Brain microvascular endothelial cell (primary cell): ENCODE results near the gene CRYBB1.

Source experiments
- DNase-seq: peaks from one replicate; pipeline ENCODE4 v3.0.0-alpha.2; 2020
- H3K27ac ChIP-seq: fragments of 250-450 bp; sonication (Bioruptor Pico); 2 replicates; pipeline ENCODE4 v1.5.1; 2020; ENCODE audit warnings: mild to moderate bottlenecking, moderate library complexity
- H3K27me3 ChIP-seq: fragments of 250-450 bp; sonication (Bioruptor Pico); replicated peaks from 2 replicates; pipeline ENCODE4 v1.5.1; 2020; ENCODE audit warnings: mild to moderate bottlenecking
- H3K36me3 ChIP-seq: fragments of 250-450 bp; sonication (Bioruptor Pico); replicated peaks from 2 replicates; pipeline ENCODE4 v1.5.1; 2020; ENCODE audit warnings: mild to moderate bottlenecking
- H3K4me3 ChIP-seq: 2 replicates; pipeline ENCODE4 v1.5.1; 2011; ENCODE audit warnings: low read depth, mild to moderate bottlenecking, control low read depth, low read length, moderate library complexity
- in situ Hi-C: cut with HindIII; loops from 2 replicates; pipeline ENCODE4 v1.10.0; 2017; ENCODE audit warnings: low sequenced_read_pairs, low pct_ligation_motif_present
- TF ChIP-seq, protein P1 (sequence below): IDR thresholded peaks from 2 replicates; pipeline ENCODE4 v1.5.1; 2011; ENCODE audit warnings: low read depth, mild to moderate bottlenecking, moderate library complexity, low read length, control low read depth, inconsistent platforms; ENCODE audit errors: missing control alignments

Gene CRYBB1

DNA sequence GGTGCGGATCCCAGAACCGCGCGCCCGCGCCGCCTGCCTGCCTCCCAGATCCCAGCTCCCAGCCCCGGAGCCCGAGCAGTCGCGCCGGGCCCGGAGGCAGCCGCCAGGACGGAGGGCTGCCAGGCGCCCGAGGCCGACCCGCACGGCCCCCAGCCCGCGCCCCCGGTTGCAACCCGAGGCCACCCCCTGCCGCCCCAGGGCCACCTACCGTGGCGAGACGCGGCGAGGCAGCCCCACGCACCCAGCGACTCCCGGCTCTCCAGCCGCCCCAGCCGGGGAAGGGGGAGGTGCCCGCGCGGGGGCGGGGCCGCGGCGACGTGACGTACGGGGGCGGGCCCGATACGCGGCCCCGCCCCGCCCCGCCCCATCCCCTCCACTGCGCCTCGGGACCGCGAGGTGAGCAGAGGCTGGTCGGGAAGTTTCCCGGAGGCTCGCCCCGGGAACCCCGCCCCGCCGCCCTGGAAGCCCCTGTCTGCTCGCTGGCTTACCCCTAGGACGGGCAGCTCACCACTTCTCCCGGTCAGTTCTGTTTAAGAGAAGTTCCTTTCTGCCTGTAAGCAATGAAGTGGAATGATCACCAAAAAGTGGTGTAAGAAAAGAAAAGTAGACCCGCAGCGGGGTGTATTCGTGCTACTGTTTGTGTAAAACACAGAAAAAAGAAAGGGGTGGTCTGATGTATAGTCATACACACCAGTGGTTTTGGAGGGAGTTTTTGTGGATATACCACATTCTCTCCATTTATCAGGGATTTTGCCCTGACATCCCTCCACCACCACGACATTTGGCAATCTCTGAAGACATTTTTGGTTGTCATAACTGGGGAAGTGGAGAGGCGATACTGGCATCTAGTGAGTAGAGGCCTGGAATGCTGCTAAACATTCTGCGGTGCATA lies 27.7 kb downstream of the CRYBB1 start, which contains the start of gene TPST2:
TPST2 (minus strand) TSS at position 288 of the 892 bp plus-strand sequence. CDS start 48,502 bp downstream, outside the sequence.
- TF ChIP-seq, protein P1, sequence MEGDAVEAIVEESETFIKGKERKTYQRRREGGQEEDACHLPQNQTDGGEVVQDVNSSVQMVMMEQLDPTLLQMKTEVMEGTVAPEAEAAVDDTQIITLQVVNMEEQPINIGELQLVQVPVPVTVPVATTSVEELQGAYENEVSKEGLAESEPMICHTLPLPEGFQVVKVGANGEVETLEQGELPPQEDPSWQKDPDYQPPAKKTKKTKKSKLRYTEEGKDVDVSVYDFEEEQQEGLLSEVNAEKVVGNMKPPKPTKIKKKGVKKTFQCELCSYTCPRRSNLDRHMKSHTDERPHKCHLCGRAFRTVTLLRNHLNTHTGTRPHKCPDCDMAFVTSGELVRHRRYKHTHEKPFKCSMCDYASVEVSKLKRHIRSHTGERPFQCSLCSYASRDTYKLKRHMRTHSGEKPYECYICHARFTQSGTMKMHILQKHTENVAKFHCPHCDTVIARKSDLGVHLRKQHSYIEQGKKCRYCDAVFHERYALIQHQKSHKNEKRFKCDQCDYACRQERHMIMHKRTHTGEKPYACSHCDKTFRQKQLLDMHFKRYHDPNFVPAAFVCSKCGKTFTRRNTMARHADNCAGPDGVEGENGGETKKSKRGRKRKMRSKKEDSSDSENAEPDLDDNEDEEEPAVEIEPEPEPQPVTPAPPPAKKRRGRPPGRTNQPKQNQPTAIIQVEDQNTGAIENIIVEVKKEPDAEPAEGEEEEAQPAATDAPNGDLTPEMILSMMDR = no peak
- no peaks in the 10 kb centered on the region for H3K36me3 ChIP-seq
- in situ Hi-C loops = no loop called here
- peak within 1 kb of the TSS; percentile 62 for H3K4me3 ChIP-seq
- no peaks in the 10 kb centered on the region for H3K27me3 ChIP-seq
- peak within 1 kb of the TSS; percentile 71 for H3K27ac ChIP-seq
- peak; percentile 38 for DNase-seq

- in situ Hi-C loops = no loop called here
- H3K27ac ChIP-seq = peak overlapping the region; percentile 71
- no peak for DNase-seq
- no peaks in the 10 kb centered on the region for H3K36me3 ChIP-seq
- no peaks in the 10 kb centered on the region for H3K27me3 ChIP-seq
- H3K4me3 ChIP-seq = peak overlapping the region; percentile 62
- TF ChIP-seq, protein P1 = no peak
These were observed 28.4 kb downstream of the CRYBB1 start for GRCh38 chr22:26589367-26589844.

DNA sequence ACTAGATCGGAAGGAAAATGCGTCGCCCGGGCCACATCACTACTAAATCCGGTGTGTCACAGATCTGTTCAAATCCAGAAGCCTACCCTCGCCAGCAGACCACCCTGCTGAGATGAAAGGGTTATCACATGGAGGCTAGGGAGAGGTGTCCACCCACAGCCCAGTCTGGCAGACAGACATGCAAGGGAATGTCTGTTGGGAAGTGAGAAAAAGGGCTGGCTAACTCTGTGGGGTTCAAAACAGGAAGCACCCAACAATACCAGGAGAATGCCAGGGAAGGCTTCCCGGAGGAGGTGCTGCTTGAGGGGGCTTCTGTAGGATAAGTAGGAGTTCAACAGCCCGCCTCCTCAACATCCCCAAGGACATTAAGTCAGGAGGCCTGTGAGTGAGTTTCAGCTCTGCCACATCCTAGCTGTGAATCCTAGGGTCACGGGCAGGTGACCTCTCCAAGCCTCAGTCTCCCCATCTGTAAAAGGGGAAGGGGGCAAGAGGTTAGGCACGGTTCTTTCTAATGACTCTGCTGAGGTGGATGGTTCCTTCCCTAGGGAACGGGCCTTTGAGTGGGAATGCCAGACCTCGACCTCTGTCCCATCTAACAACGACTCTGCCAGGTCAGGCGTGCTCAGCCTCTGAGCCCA lies 29.0 kb downstream of the CRYBB1 start:
- TF ChIP-seq, protein P1 = no peak
- Histone ChIP-seq H3K27ac (peak overlapping the region; percentile 71), H3K4me3 (peak overlapping the region; percentile 62), H3K36me3 (no peaks in the 10 kb centered on the region), H3K27me3 (no peaks in the 10 kb centered on the region)
- DNase-seq = no peak
- in situ Hi-C loops = no loop called here

GRCh38 chr22:26587991-26588613 lies 29.7 kb downstream of the CRYBB1 start:
- Histone ChIP-seq H3K4me3 (no peak overlapping the region), H3K27ac (peak overlapping the region; percentile 71), H3K27me3 (no peaks in the 10 kb centered on the region), H3K36me3 (no peaks in the 10 kb centered on the region)
- TF ChIP-seq, protein P1 = no peak
- in situ Hi-C loops = no loop called here
- peak; percentile 23 for DNase-seq

- Histone ChIP-seq H3K27me3 (no peaks in the 10 kb centered on the region), H3K36me3 (peaks cover 7% of the 10 kb centered on the region), H3K27ac (no peak overlapping the region), H3K4me3 (no peak overlapping the region)
- no peak for DNase-seq
- TF ChIP-seq, protein P1 = no peak
- in situ Hi-C loops = no loop called here
These were observed 31.1 kb downstream of the CRYBB1 start for GRCh38 chr22:26586556-26587325.
